HFFc6 (cell line): Measurements from ENCODE around the gene SLC4A3. TPM values are rescaled to one million over a fixed set of nuclear protein-coding genes. Genes with fewer than 3 reads are reported as not detected.

Source experiments
- DNase-seq: peaks from one replicate; pipeline ENCODE4 v3.0.0-alpha.2; 2018
- H3K27ac Mint-ChIP-seq: 2 replicates; pipeline ENCODE4 v1.8.0; 2020; ENCODE audit warnings: mild to moderate bottlenecking, mixed read lengths
- H3K27me3 Mint-ChIP-seq: 2 replicates; pipeline ENCODE4 v1.8.0; 2021; ENCODE audit warnings: mild to moderate bottlenecking, moderate library complexity, mixed read lengths; ENCODE audit not compliant: insufficient read depth
- H3K36me3 Mint-ChIP-seq: 2 replicates; pipeline ENCODE4 v1.8.0; 2021; ENCODE audit warnings: low read depth, mixed read lengths
- H3K4me1 Mint-ChIP-seq: 2 replicates; pipeline ENCODE4 v1.8.0; 2020; ENCODE audit warnings: low read depth, mixed read lengths
- H3K4me3 Mint-ChIP-seq: 2 replicates; pipeline ENCODE4 v1.8.0; 2020; ENCODE audit warnings: mild to moderate bottlenecking, moderate library complexity, mixed read lengths
- H3K9me3 Mint-ChIP-seq: 2 replicates; pipeline ENCODE4 v1.8.0; 2020; ENCODE audit warnings: mild to moderate bottlenecking, mixed read lengths
- CTCF ChIP-seq: fragments of 200-600 bp; sonication (generic); IDR thresholded peaks from 2 replicates; pipeline ENCODE4 v1.5.0; 2021; ENCODE audit warnings: antibody characterized with exemption, mild to moderate bottlenecking
- total RNA-seq, 6 experiments: library from RNA; stranded (reverse); fragmentation: NEBNext Ultra II Directional; extraction: Animal tissue kit (Norgen Biotek cat#: 25700); gene quantifications; 2 replicates in 1 of 6; 3 replicates in 5 of 6; pipeline ENCODE4 v1.2.3, GENCODE V29; 2021

Gene SLC4A3
- total RNA-seq, 6 experiments from 2014 or later: 3.7 to 13.5 (median 4.3) TPM

- no peak for TF ChIP-seq CTCF
- Mint-ChIP-seq H3K9me3 (no peaks in the 10 kb centered on the region), H3K27me3 (peaks cover 7% of the 10 kb centered on the region), H3K36me3 (no peaks in the 10 kb centered on the region), H3K4me1 (peaks cover 15% of the 10 kb centered on the region), H3K27ac (no peak overlapping the region), H3K4me3 (no peak overlapping the region)
- no peak for DNase-seq
Measured at GRCh38 chr2:219634171-219634940, 6.9 kb downstream of the SLC4A3 start.

GRCh38 chr2:219634951-219635751 lies 7.7 kb downstream of the SLC4A3 start:
- peaks cover 16% of the 10 kb centered on the region for H3K4me1 Mint-ChIP-seq
- DNase-seq: no peak

GRCh38 chr2:219636144-219636915 lies 8.9 kb downstream of the SLC4A3 start:
- no peak for TF ChIP-seq CTCF
- Mint-ChIP-seq H3K27me3 (peaks cover 4% of the 10 kb centered on the region), H3K36me3 (no peaks in the 10 kb centered on the region), H3K9me3 (no peaks in the 10 kb centered on the region), H3K27ac (no peak overlapping the region), H3K4me3 (no peak overlapping the region), H3K4me1 (peaks cover 11% of the 10 kb centered on the region)
- DNase-seq: no peak

More at GRCh38 chr2:219634951-219635751, 7.7 kb downstream of the SLC4A3 start:
- Mint-ChIP-seq H3K4me3 (no peak overlapping the region), H3K9me3 (no peaks in the 10 kb centered on the region), H3K27me3 (peaks cover 7% of the 10 kb centered on the region), H3K27ac (no peak overlapping the region), H3K36me3 (no peaks in the 10 kb centered on the region)
- no peak for TF ChIP-seq CTCF

- no peaks in the 10 kb centered on the region for H3K9me3 Mint-ChIP-seq
- peaks cover 20% of the 10 kb centered on the region for H3K4me1 Mint-ChIP-seq
- no peak overlapping the region for H3K27ac Mint-ChIP-seq
- no peak for TF ChIP-seq CTCF
- DNase-seq: no peak
- no peak overlapping the region for H3K4me3 Mint-ChIP-seq
- H3K36me3 Mint-ChIP-seq: no peaks in the 10 kb centered on the region; the same call in 1 of the 2 replicates
- H3K27me3 Mint-ChIP-seq: peaks cover 6% of the 10 kb centered on the region
Measured at GRCh38 chr2:219636941-219637841, 9.8 kb downstream of the SLC4A3 start.

GRCh38 chr2:219637842-219638185 lies 10.4 kb downstream of the SLC4A3 start:
- Mint-ChIP-seq H3K4me1 (peaks cover 26% of the 10 kb centered on the region), H3K9me3 (no peaks in the 10 kb centered on the region), H3K36me3 (no peaks in the 10 kb centered on the region; the same call in 1 of the 2 replicates), H3K27ac (no peak overlapping the region), H3K4me3 (no peak overlapping the region), H3K27me3 (peaks cover 6% of the 10 kb centered on the region)
- no peak for TF ChIP-seq CTCF
- DNase-seq: no peak
